GM12878 (cell line): ENCODE results near the gene PDZD2. TPM values are rescaled to one million over a fixed set of nuclear protein-coding genes. Genes with fewer than 3 reads are reported as not detected.

Experiments
- ATAC-seq: fragments of 200-7000 bp; cut with Tn5 transposase; 3 replicates; pipeline ENCODE4 v1.9.1; 2020; ENCODE audit warnings: mild to moderate bottlenecking, moderate library complexity
- BruUV-seq: library from RNA; stranded (reverse); fragments of 400-500 nt; replicated peaks from 2 replicates; lab custom pipeline; 2021; lab: Mats Ljungman, UMichigan
- CTCF ChIA-PET: fragments of 300-600 bp; sonication (Branson Sonifier 250); formaldehyde crosslinking; extraction: SDS; loops from one replicate; lab custom pipeline; 2021; ENCODE audit warnings: inconsistent platforms; lab: Yijun Ruan, JAX
- POLR2A ChIA-PET: fragments of 350-600 bp; formaldehyde crosslinking; extraction: SDS; loops from one replicate; lab custom pipeline; 2021; ENCODE audit warnings: inconsistent platforms; lab: Charles Lee
- RAD21 ChIA-PET: fragments of 300-600 bp; sonication (Branson Sonifier 250); formaldehyde crosslinking; loops from one replicate; lab custom pipeline; 2023; ENCODE audit warnings: antibody characterized with exemption; ENCODE audit not compliant: unreplicated experiment; lab: Charles Lee
- SMC1A ChIA-PET: fragments of 300-600 bp; sonication (Branson Sonifier 250); formaldehyde crosslinking; loops from one replicate; lab custom pipeline; 2023; ENCODE audit not compliant: unreplicated experiment, uncharacterized antibody; lab: Charles Lee
- DNase-seq: peaks from one replicate; pipeline ENCODE4 v3.0.0-alpha.2; 2011; ENCODE audit warnings: low read depth, low spot score
- FAIRE-seq: peaks from 3 replicates; lab custom pipeline; 2011; peaks lifted over from hg19 to GRCh38; lab: Jason Lieb, UNC
- H2AFZ ChIP-seq: 2 replicates; pipeline ENCODE4 v1.6.0; 2011; ENCODE audit warnings: low read depth, low read length, control low read depth; ENCODE audit not compliant: control insufficient read depth
- H3K27ac ChIP-seq: 2 replicates; pipeline ENCODE4 v1.5.1; 2011; ENCODE audit warnings: control low read depth; ENCODE audit not compliant: control insufficient read depth, insufficient read depth
- H3K27me3 ChIP-seq, 2 experiments: replicated peaks in 1 of 2; 2 replicates each; pipeline versions ENCODE4 v1.6.0 to v1.6.1; 2011; ENCODE audit warnings: low read length in 1 of 2; ENCODE audit not compliant: control insufficient read depth in 2 of 2, insufficient read depth in 2 of 2
- H3K36me3 ChIP-seq, 2 experiments: 2 replicates each; pipeline ENCODE4 v1.5.1; 2011; ENCODE audit warnings: low read length in 1 of 2; ENCODE audit not compliant: control insufficient read depth in 2 of 2, insufficient read depth in 2 of 2
- H3K4me1 ChIP-seq: 2 replicates; pipeline ENCODE4 v1.6.1; 2011; ENCODE audit warnings: mild to moderate bottlenecking, low read length, moderate library complexity, mixed read lengths; ENCODE audit not compliant: control insufficient read depth, insufficient read depth
- H3K4me2 ChIP-seq: 2 replicates; pipeline ENCODE4 v1.6.0; 2011; ENCODE audit warnings: control low read depth; ENCODE audit not compliant: control insufficient read depth, insufficient read depth
- H3K4me3 ChIP-seq: fragments of 200-600 bp; sonication (generic); 2 replicates; pipeline ENCODE4 v1.5.1; 2016
- H3K79me2 ChIP-seq: 2 replicates; pipeline ENCODE4 v1.6.0; 2011; ENCODE audit warnings: low read length; ENCODE audit not compliant: control insufficient read depth, insufficient read depth
- H3K9ac ChIP-seq: 2 replicates; pipeline ENCODE4 v1.8.0; 2011; ENCODE audit warnings: low read length, control low read depth, mixed read lengths; ENCODE audit not compliant: control insufficient read depth, insufficient read depth
- H3K9me3 ChIP-seq: replicated peaks from 3 replicates; pipeline ENCODE4 v1.5.1; 2011; ENCODE audit warnings: mild to moderate bottlenecking, low read length; ENCODE audit not compliant: control insufficient read depth, insufficient read depth
- H4K20me1 ChIP-seq: 2 replicates; pipeline ENCODE4 v1.6.0; 2011; ENCODE audit not compliant: control insufficient read depth, insufficient read depth
- CBFB ChIP-seq: IDR thresholded peaks from 2 replicates; pipeline ENCODE4 v1.6.1; 2016; ENCODE audit warnings: antibody characterized with exemption, low read depth
- CEBPB ChIP-seq, 2 experiments: fragments of 150-350 bp in 1 of 2; IDR thresholded peaks; 2 replicates each; pipeline ENCODE4 v1.6.1; 2012 to 2014; ENCODE audit warnings: low read depth in 2 of 2, low read length in 2 of 2, borderline replicate concordance in 1 of 2, inconsistent platforms in 1 of 2
- ETV6 ChIP-seq, 2 experiments: fragments of 450-650 bp in 1 of 2; IDR thresholded peaks in 1 of 2; conservative IDR thresholded peaks in 1 of 2; 2 replicates each; pipeline ENCODE4 v1.6.1; 2014; ENCODE audit warnings: antibody characterized with exemption in 1 of 2, borderline replicate concordance in 1 of 2, low read depth in 1 of 2, mild to moderate bottlenecking in 1 of 2, moderate library complexity in 1 of 2
- KAT2A ChIP-seq: conservative IDR thresholded peaks from 2 replicates; pipeline ENCODE4 v1.6.1; 2011; ENCODE audit warnings: low read depth, low read length; ENCODE audit not compliant: control insufficient read depth
- KDM1A ChIP-seq: fragments of 200-600 bp; sonication (generic); IDR thresholded peaks from 2 replicates; pipeline ENCODE4 v1.6.1; 2016; ENCODE audit warnings: borderline replicate concordance
- KLF5 ChIP-seq: fragments of 450-650 bp; IDR thresholded peaks from 2 replicates; pipeline ENCODE4 v1.6.1; 2014; ENCODE audit warnings: mild to moderate bottlenecking; ENCODE audit not compliant: partially characterized antibody
- MYB ChIP-seq: fragments of 150-350 bp; IDR thresholded peaks from 2 replicates; pipeline ENCODE4 v1.6.1; 2014; ENCODE audit warnings: mild to moderate bottlenecking, low read depth, low read length, borderline replicate concordance
- NFYA ChIP-seq: IDR thresholded peaks from 2 replicates; pipeline ENCODE4 v1.6.1; 2011; ENCODE audit warnings: low read depth, mild to moderate bottlenecking, low read length, improper control_type of control experiment, borderline replicate concordance
- ZNF384 ChIP-seq: IDR thresholded peaks from 2 replicates; pipeline ENCODE4 v1.6.1; 2012; ENCODE audit warnings: low read depth, mild to moderate bottlenecking, low read length, improper control_type of control experiment, borderline replicate concordance
- ZSCAN29 ChIP-seq: fragments of 450-650 bp; IDR thresholded peaks from 2 replicates; pipeline ENCODE4 v1.6.1; 2017; ENCODE audit warnings: mild to moderate bottlenecking, moderate library complexity
- WGBS: methylation state at CpG from one replicate; pipeline ENCODE4 v1.1.6; 2016; ENCODE audit warnings: low lambda C conversion rate; ENCODE audit not compliant: insufficient replicate concordance, insufficient coverage; ENCODE audit errors: missing lambda C conversion rate; 5-methylcytosine and 5-hydroxymethylcytosine counted together
- in situ Hi-C: fragments of 300-500 bp; cut with MboI; formaldehyde crosslinking; loops from 9 replicates; pipeline ENCODE4 v1.14.3; 2018; ENCODE audit warnings: mixed read lengths
- intact Hi-C: fragments of 100-400 bp; cut with micrococcal nuclease; formaldehyde crosslinking; loops from one replicate; pipeline ENCODE4 v1.14.2; 2022; ENCODE audit not compliant: unreplicated experiment
- polyA plus RNA-seq, 11 experiments: library from polyadenylated mRNA; depleted of rRNA in 4 of 11; unstranded in 6 of 11; stranded (reverse) in 5 of 11; fragments of >200 nt; fragmentation: Nextera tagmentation in 4 of 11; fragmentation: Illumina TruSeq in 1 of 11; extraction: Ambion mirVana in 4 of 11; extraction: Trizol in 1 of 11; gene quantifications; 1 replicate in 1 of 11; 2 replicates in 10 of 11; pipeline versions ENCODE4 v1.2.1 to v1.2.3, GENCODE V29; 2011 to 2016; ENCODE audit warnings: inconsistent platforms in 2 of 11, missing spikeins in 2 of 11, low read depth in 1 of 11
- total RNA-seq, 4 experiments: library from RNA; depleted of rRNA in 3 of 4; stranded (reverse); fragments of >200 nt in 3 of 4; fragmentation: Illumina TruSeq in 1 of 4; extraction: Trizol in 1 of 4; gene quantifications; 2 replicates each; pipeline versions ENCODE4 v1.2.1 to v1.2.3, GENCODE V29; 2013 to 2021
- TF ChIP-seq, protein P1 (sequence below): IDR thresholded peaks from 2 replicates; pipeline ENCODE4 v1.6.1; 2012; ENCODE audit warnings: mild to moderate bottlenecking, low read depth, low read length
- TF ChIP-seq, protein P2 (sequence below): fragments of 450-650 bp; formaldehyde crosslinking; IDR thresholded peaks from 2 replicates; pipeline ENCODE4 v1.4.0; 2020; ENCODE audit warnings: mild to moderate bottlenecking, moderate library complexity

The PDZD2 gene
- total and polyA plus RNA-seq, 10 of the 15 experiments (the other 5 are each of a cell fraction or from before 2014, with no cell fraction given) = 0.01 to 0.58 (median 0.29) TPM; not detected in 3

DNA sequence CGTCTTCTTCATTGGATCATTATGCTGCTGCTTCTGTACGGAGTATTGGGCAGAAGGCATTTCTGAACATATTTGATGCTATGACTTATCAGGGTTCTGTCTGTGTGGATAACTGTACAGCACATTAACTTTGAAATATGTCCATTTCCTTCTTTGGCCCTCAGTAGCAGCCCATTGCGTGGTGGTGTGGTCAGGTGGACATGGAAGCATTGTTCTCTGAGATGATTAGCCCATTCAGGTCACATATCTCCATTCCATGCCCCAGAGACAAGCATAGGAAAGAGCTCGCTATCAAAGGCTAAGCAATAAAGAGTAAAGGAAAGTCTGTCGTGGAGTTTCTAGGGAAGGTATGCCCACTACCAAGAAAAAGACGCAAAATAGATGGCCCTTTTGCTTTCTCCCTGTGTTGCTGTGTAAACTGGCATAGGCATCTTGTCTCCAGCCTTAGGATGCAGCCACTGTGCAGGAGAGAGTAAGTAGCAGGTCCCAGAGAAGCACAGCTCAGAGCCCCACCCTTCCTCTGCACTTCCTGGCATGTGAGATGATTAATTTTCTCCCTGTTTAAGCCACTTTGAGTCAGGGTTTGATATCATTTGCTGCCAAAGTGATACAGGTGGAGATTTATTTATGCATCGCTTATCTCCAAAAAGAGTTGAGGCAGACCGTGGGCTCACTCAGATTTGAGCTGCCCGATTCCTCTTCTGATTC is 221.9 kb downstream of the PDZD2 start:
- ChIA-PET CTCF (no interaction called here), SMC1A (no interaction called here), RAD21 (no interaction called here), POLR2A (no interaction called here)
- intact Hi-C loops = no loop called here
- no TSS peak for BruUV-seq
- H3K36me3 ChIP-seq = no peaks in the 10 kb centered on the region
- H3K4me2 ChIP-seq = no peak overlapping the region
- no peak for ATAC-seq
- H3K27ac ChIP-seq = no peak overlapping the region
- no peaks in the 10 kb centered on the region for H3K4me1 ChIP-seq
- no peaks in the 10 kb centered on the region for H3K79me2 ChIP-seq
- H3K9ac ChIP-seq = no peak overlapping the region
- peaks cover 2 to 5% of the 10 kb centered on the region in 2 experiments; a peak in 2 of 4 replicates for H3K27me3 ChIP-seq
- H3K4me3 ChIP-seq = no peak overlapping the region
- H3K9me3 ChIP-seq = no peaks in the 10 kb centered on the region; the same call in 2 of the 3 replicates
- TF ChIP-seq, protein P1, sequence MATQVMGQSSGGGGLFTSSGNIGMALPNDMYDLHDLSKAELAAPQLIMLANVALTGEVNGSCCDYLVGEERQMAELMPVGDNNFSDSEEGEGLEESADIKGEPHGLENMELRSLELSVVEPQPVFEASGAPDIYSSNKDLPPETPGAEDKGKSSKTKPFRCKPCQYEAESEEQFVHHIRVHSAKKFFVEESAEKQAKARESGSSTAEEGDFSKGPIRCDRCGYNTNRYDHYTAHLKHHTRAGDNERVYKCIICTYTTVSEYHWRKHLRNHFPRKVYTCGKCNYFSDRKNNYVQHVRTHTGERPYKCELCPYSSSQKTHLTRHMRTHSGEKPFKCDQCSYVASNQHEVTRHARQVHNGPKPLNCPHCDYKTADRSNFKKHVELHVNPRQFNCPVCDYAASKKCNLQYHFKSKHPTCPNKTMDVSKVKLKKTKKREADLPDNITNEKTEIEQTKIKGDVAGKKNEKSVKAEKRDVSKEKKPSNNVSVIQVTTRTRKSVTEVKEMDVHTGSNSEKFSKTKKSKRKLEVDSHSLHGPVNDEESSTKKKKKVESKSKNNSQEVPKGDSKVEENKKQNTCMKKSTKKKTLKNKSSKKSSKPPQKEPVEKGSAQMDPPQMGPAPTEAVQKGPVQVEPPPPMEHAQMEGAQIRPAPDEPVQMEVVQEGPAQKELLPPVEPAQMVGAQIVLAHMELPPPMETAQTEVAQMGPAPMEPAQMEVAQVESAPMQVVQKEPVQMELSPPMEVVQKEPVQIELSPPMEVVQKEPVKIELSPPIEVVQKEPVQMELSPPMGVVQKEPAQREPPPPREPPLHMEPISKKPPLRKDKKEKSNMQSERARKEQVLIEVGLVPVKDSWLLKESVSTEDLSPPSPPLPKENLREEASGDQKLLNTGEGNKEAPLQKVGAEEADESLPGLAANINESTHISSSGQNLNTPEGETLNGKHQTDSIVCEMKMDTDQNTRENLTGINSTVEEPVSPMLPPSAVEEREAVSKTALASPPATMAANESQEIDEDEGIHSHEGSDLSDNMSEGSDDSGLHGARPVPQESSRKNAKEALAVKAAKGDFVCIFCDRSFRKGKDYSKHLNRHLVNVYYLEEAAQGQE = no peak
- TF ChIP-seq ETV6 (conservative IDR thresholded peaks at IDR 0.05 in 1 of 2, IDR thresholded peaks at IDR 0.05 in 1 of 2; ENCODE audit: borderline replicate concordance in 1 of 2, low read depth in 1 of 2) = no peak
- no peak for TF ChIP-seq CEBPB (IDR thresholded peaks at IDR 0.05; ENCODE audit: borderline replicate concordance in 1 of 2, low read depth in 2 of 2, low read length in 2 of 2)
- TF ChIP-seq ZNF384 = no peak
- TF ChIP-seq NFYA = no peak
- no peak for TF ChIP-seq KLF5
- no peak for TF ChIP-seq MYB
- TF ChIP-seq CBFB = no peak
- TF ChIP-seq, protein P2, sequence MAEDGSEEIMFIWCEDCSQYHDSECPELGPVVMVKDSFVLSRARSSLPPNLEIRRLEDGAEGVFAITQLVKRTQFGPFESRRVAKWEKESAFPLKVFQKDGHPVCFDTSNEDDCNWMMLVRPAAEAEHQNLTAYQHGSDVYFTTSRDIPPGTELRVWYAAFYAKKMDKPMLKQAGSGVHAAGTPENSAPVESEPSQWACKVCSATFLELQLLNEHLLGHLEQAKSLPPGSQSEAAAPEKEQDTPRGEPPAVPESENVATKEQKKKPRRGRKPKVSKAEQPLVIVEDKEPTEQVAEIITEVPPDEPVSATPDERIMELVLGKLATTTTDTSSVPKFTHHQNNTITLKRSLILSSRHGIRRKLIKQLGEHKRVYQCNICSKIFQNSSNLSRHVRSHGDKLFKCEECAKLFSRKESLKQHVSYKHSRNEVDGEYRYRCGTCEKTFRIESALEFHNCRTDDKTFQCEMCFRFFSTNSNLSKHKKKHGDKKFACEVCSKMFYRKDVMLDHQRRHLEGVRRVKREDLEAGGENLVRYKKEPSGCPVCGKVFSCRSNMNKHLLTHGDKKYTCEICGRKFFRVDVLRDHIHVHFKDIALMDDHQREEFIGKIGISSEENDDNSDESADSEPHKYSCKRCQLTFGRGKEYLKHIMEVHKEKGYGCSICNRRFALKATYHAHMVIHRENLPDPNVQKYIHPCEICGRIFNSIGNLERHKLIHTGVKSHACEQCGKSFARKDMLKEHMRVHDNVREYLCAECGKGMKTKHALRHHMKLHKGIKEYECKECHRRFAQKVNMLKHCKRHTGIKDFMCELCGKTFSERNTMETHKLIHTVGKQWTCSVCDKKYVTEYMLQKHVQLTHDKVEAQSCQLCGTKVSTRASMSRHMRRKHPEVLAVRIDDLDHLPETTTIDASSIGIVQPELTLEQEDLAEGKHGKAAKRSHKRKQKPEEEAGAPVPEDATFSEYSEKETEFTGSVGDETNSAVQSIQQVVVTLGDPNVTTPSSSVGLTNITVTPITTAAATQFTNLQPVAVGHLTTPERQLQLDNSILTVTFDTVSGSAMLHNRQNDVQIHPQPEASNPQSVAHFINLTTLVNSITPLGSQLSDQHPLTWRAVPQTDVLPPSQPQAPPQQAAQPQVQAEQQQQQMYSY (CRISPR knock-in tag) = no peak
- TF ChIP-seq KDM1A = no peak
- no peak for TF ChIP-seq ZSCAN29
- no peak for TF ChIP-seq KAT2A
- TF ChIP-seq, all 136 proteins: peak for 0
- no peak for FAIRE-seq
- in situ Hi-C loops = no loop called here
- DNase-seq = no peak
- 23% methylated on average over 9 of the region's 9 CpGs for WGBS
- Histone ChIP-seq H2AFZ (no peak overlapping the region), H4K20me1 (no peaks in the 10 kb centered on the region)
